ENCODE data around the gene NFIB.

GRCh38 chr9:14309403-14309802 is 4.5 kb downstream of the NFIB start:
- TF ChIP-seq CTCF (IDR thresholded peaks at IDR 0.05) (no peak), REST (IDR thresholded peaks at IDR 0.05; ENCODE audit: low read depth, low read length) (no peak), YY1 (IDR thresholded peaks at IDR 0.05; ENCODE audit: low read depth) (no peak), NFIC (IDR thresholded peaks at IDR 0.05; ENCODE audit: borderline replicate concordance) (0 out of 2 replicates have a peak, but pooled peaks have one; percentile 17), GATA2 (CRISPR knock-in tag; IDR thresholded peaks at IDR 0.05) (peak; percentile 46; the same call in 1 of the 2 replicates), POLR2AphosphoS5 (IDR thresholded peaks at IDR 0.05; ENCODE audit: low read depth, low read length) (no peak), MEF2A (IDR thresholded peaks at IDR 0.05; ENCODE audit: borderline replicate concordance, low read depth) (no peak), SMC3 (IDR thresholded peaks at IDR 0.05; ENCODE audit: low read depth, low read length) (no peak), EZH2phosphoT487 (IDR thresholded peaks at IDR 0.05; ENCODE audit: borderline replicate concordance, low read depth) (no peak)

Data from SK-N-SH (cell line).